NOMO-1 treated with DMSO at 0.1 percent for 48 hours (cell line): ENCODE measurements around the gene VDR.

Source experiments
- DNase-seq: peaks from one replicate; lab custom pipeline; 2025; ENCODE audit not compliant: unreplicated experiment; lab: John Stamatoyannopoulos, UW

Gene VDR

DNA sequence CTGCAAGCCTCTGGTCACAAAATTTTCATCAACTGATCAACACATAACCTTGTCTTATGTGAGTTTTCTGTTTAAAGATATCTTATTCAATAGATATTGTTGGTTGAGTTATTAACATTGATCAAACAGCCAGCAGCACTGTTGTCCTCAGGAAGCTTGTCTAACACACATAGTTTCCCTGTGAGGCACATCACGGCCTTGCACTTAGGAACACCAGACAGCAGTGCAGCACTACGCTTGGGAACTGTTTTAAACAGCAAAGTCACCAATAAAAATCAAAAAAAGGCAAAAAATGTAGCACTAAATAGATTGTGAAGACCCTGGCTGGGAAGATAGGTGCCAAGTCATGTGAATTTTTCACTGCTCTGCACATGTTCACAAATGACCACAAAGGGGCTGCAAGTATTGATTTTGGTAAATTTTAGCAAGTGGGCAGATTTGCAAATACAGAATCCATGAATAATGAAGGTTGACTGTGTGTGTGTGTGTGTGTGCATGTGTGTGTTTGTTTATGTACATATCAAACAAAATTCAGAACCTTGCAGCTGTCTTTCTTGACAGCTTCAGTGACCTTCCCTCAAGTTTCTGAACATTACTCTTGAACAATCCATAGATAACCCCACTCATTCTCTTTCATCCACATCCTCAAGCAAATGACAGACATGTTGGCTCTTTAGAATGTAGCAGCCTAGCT, 28.9 kb downstream of the VDR start:
- no peak for DNase-seq

DNA sequence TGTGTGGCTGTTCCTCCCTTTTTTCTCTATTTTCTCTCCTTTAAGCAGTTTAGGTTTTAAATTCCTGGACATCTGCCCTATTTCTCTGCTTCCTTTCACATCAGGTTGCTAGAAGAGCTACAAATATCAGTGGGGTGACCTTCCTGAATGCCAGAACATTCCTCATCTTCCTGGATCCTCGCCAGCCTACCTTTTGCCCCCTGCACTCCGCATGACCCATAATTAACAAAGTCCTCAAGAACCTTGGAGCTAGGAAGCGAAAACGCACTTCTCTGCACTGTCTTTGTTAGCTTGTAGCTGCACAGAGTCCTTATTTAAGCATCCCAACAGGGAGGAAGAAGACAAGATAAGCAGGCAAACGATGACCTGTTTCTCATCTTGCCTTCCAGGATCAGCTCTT, 30.5 kb downstream of the VDR start:
- no peak for DNase-seq

- DNase-seq = peak; percentile 30
Observed at GRCh38 chr12:47870175-47870781, 34.5 kb downstream of the VDR start.

DNA sequence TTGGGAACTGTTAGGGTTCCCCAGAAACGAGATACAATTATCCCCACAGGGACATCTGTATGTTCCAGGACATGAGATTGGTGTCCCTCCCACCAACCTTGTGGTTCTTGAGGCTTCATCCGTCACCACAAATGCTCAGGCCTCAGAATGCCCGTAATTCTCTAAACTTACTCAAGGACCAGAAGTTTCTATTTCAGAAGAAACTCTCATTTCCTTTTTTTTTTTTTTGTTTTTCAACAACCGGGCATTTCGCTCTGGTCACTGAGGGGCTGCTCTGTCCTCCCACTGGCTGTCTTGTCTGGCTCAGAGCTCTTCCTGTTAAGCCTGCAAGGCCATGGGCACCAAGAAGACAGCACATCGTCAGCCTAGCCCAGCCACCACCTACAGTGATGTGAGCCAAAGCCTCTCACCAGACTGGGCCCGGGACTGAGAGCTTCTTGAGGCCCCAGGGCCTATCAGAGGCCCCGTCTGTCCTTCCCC, 36.2 kb downstream of the VDR start:
- peak; percentile 83 for DNase-seq

DNA sequence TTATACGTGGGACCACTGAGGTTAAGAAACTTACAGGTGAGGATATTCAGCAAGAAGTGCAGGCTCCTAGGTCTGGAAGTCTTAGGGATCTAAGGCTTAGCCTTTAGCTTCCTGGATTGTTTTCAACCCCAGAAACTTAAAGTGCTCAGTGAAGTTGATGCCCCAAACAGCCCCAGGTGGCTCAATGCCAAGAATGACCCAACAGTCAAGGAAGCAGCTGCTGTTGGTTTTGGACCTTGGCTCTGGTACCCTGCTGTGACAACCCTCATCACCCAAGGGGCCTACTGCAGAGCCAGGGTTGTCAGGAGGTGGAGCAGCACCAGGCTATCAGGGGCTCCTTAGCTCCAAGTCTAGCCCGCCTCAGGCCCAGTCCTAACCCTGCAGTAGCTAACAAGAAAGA, 36.8 kb downstream of the VDR start:
- DNase-seq = no peak

- DNase-seq = no peak
Observed at GRCh38 chr12:47867495-47867941, 37.3 kb downstream of the VDR start.

DNA sequence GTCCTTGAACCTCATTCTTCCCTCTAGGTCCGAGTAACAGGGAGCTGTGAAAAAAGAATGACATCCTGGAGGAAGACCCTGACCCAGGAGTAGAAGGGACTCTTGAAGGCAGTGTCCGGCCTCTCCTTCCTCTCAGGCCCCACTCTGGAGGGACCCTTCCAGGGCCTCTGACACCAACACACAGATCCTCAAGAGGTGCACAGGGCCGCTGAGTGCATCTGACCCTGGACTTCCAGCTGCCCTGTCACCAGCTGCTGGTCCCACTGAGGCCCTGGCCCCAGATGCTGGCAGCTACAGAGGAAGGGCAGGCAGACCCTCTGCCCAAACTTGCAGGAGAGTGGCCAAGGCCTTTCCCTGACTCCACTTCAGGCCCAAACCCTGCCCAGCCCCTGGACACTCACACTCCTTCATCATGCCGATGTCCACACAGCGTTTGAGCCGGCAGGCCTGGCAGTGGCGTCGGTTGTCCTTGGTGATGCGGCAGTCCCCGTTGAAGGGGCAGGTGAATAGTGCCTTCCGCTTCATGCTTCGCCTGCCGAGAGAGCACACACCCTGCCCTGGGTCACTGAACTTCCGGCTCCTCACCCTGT, 40.1 kb downstream of the VDR start:
- no peak for DNase-seq

- no peak for DNase-seq
Observed at GRCh38 chr12:47863985-47864384, 40.8 kb downstream of the VDR start.

DNA sequence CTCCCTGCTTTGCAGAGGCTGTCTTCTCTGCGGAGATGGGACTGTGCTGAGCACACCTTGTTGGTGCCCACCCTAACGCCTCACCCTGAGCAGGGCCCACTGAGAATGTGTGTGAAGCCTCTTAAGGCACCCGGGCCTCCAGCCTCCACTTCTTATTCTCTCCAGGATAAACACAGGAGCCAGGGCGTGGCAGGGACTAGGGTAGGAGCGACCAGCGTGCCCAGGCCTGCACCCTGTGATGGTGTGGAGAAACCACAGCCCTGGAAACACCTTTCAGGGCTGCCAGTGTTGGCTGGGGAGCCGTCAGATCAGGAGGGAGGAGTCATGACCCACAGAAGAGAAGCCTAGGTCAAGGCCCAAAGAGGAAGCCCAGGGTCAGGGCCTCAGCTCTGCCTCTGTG, 41.3 kb downstream of the VDR start:
- no peak for DNase-seq

DNA sequence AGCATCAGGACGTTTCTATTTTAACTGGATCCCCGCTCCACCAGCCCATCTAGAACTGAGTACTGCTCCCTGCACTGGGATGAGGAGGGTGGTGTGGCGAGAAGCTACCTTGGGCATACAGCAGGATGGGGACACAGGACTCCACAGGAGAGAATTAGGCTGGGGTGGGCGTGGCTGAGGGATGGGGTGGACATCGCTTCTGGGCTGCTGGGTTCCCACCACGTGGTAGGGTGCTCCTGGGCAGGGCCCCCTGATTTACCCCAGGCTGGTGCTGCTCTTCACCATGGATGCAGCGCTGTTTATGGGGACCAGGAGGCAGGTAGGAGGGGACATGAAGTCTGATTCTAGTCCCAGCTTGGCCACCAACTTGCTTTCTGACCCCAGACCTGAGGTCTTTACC, 41.9 kb downstream of the VDR start:
- DNase-seq = no peak

- no peak for DNase-seq
Observed at GRCh38 chr12:47862167-47862750, 42.5 kb downstream of the VDR start.

DNA sequence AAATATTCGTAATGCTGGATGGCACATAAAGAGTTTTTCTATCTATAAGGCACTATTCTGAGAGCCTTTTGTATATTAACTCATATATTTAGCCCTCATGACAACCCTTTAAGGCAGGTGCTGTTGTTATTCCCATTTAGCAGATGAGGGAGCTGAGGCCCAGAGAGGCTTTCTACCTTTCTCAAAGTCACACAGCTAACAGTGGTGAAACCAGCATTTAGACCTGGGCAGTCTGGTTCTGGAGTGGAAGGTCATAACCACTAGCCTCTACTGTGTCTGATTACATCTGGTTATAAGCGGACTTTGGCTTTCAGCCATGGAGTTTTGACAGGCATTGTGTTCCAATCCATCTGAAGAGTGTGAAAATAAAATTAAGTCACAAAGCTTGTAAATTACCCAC, 43.9 kb downstream of the VDR start:
- DNase-seq = no peak

DNA sequence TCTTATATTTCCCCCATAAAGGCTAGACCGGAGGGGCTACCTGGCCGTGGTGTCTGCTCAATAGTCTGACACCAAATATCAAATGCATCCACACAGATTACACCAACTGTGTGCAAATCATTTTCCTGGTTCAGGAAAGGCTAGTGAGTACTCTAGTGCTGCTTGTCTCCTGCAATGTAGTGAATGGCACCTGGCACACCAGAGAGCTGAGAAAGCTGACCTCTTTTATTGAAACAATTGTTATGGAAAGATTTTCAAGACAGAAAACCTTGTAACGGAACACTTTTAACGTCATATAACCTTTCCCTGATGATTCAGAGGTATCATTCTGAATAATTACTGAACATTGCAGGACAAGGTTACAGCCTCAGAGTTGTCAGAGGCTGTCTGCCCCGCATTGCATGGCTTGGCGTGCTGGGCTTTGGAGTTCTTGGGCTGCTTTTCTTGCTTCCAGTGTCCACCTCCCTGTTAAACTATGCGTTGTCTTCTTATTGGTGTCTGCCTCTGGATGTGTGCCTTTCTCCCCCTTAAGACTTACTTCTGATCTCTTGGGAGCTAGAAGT, 44.4 kb downstream of the VDR start:
- no peak for DNase-seq

DNA sequence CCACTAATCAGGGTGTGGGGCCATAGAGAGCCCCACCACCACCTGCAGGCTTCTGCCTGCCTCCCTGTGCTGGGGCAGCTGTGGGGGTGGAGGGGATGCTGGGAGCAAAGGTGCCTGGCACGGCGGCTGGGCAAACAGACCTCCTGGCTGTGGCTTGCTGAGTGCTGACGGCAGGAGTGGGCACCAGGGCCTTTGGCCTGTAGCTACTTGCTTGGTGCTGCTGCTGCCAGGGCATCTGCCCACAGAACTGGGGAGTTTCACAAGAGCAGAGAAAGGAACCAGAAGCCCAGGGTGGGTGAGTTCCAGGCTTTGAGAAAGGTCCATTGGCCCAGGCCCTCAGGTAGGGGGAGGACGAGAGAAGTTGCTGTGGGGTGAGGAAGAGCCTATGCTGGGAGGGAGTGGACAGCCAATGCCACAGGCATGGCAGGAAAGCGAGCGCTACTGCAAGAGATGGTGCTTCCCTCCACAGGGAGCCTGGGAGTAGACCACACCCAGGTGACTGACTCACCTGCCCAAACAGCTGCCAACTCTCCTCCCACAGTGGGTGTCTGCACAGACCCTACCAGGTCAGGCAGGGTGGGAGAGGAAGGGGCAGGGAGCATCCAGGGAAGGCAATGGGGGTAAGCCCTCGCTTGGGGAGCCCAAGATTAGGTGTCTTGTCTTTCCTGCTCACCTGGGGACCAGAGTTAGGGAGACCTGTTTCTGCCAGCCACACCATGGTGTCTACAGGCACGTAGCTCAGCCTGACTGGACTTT, 46.1 kb downstream of the VDR start:
- no peak for DNase-seq

DNA sequence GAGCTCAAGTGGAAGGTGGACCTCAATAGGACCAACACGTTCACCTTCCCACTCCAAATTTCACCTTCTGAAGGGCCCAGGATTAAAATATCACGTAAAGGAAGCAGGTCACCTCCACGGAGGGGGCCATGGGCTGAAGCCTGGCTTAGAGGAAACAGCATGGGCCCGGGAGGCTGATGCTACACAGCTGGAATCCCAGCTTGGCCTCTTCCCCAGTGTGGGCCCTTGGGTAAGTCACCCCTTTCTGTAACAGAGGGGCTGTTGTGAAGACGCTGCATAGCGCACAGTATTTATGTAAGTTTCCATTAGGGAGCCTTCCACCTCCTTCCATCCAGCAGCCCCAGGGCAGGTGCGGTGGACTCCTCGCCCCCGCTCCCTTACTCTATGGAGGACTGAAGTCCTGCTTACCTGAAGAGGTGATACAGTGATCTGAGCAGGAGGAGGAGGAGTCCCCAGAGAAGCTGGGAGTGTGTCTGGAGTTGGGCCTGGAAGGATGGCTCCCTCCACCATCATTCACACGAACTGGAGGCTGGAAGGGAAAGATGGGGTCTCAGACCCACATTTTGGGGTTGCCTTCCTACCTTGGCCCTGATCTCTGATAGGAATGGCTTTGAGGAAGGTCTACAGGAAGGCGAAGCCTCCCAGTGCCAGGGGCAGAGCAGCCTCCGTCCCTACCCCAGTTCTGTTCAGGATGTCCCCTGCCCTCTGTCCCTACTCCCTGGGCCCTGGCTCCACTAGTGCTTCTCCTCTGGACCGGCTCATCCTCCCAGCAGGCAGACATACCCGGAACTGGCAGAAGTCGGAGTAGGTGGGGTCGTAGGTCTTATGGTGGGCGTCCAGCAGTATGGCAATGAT, 47.8 kb downstream of the VDR start:
- no peak for DNase-seq

GRCh38 chr12:47856094-47856493, 48.7 kb downstream of the VDR start:
- no peak for DNase-seq

- no peak for DNase-seq
Observed at GRCh38 chr12:47855502-47855901, 49.3 kb downstream of the VDR start.

- no peak for DNase-seq
Observed at GRCh38 chr12:47854531-47854930, 50.3 kb downstream of the VDR start.

- DNase-seq = no peak
Observed at GRCh38 chr12:47852096-47852571, 52.7 kb downstream of the VDR start.
